Lower lobe of right lung (tissue), 2 donors: ENCODE measurements around the gene CSGALNACT2. TPM values are rescaled to one million over a fixed set of nuclear protein-coding genes. Genes with fewer than 3 reads are reported as not detected.

Experiments used
- ATAC-seq, 2 donors: fragments of 200-7000 bp; cut with Tn5 transposase; one replicate each; pipeline ENCODE4 v1.9.1; 2020 to 2022; ENCODE audit warnings: mild to moderate bottlenecking in 2 of 2, moderate library complexity in 2 of 2
- DNase-seq: peaks from one replicate; pipeline ENCODE4 v3.0.0-alpha.2; 2020
- H3K27ac ChIP-seq: fragments of 200-600 bp; one replicate; pipeline ENCODE4 v1.8.0; 2022
- H3K27me3 ChIP-seq: fragments of 200-600 bp; one replicate; pipeline ENCODE4 v1.8.0; 2022; ENCODE audit warnings: low read depth
- H3K36me3 ChIP-seq: fragments of 200-600 bp; one replicate; pipeline ENCODE4 v1.8.0; 2022; ENCODE audit warnings: mild to moderate bottlenecking
- H3K4me1 ChIP-seq: fragments of 200-600 bp; one replicate; pipeline ENCODE4 v1.8.0; 2022
- H3K4me3 ChIP-seq: fragments of 200-600 bp; one replicate; pipeline ENCODE4 v1.8.0; 2022; ENCODE audit warnings: mild to moderate bottlenecking
- H3K9me3 ChIP-seq: fragments of 200-600 bp; one replicate; pipeline ENCODE4 v1.8.0; 2022
- intact Hi-C: fragments of 100-400 bp; cut with DNase I; formaldehyde crosslinking; loops from one replicate; pipeline ENCODE4 v1.11.0; 2022
- total RNA-seq: library from RNA; stranded (reverse); fragmentation: NEBNext Ultra II Directional; extraction: Animal tissue kit (Norgen Biotek cat#: 25700); gene quantifications from one replicate; pipeline ENCODE4 v1.2.1, GENCODE V29; 2021
- TF ChIP-seq, protein P1 (sequence below): fragments of 200-600 bp; IDR thresholded peaks from one replicate; pipeline ENCODE4 v1.8.0; 2022; ENCODE audit warnings: antibody characterized with exemption, mild to moderate bottlenecking
- donor health status: DM: no; HTN: yes; CAD: no; lungs with severe emphysema.

The CSGALNACT2 gene
- total RNA-seq, 1 donor from 2014 or later = 36.4 TPM

DNA sequence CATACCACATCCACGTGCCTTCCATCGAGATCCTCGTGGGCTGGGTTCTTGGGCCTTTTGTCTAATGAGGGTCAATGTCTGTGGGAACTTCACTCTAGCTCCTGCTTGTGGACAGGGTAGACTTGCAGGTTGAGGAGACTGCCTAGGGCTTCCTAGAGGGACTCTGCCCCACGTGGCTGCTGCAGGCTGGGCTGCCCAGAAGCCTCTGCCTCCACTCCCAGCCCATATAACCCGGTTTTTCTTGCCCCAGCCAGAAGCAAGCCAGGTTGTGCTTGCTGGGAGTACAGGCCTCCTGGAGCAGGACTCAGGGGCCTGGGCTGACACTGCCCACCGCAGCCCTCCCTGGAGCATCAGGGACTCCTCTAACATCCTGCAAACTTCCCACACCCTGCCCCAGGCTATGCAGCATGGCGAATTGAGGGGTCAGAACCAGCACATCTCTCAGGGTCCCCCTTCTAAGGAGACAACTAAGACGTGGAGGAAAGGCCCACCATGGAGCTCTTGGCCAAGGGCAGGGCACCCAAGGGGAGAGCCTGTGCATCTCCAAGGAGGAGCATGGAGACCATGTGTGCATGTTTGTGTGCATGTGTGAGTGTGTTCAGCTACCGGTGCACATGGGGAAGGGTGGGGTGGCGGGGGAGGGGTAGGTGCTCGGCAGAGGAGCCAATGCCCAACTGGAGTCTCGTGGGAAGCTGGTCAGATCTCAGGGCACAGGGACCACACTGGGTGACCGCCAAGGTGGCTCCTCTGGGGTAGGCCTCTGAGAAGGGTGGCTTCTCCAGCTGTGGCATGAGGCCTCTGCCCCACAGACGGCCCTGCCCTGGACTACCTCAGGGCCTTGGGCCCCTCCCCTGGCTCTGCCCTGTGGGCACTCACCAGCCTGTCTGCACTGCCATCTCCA, 66.0 kb downstream of the CSGALNACT2 start:
- Histone ChIP-seq H3K36me3 (no peaks in the 10 kb centered on the region), H3K4me1 (peaks cover 11% of the 10 kb centered on the region), H3K27ac (no peak overlapping the region), H3K9me3 (no peaks in the 10 kb centered on the region), H3K4me3 (no peak overlapping the region), H3K27me3 (no peaks in the 10 kb centered on the region)
- TF ChIP-seq, protein P1, sequence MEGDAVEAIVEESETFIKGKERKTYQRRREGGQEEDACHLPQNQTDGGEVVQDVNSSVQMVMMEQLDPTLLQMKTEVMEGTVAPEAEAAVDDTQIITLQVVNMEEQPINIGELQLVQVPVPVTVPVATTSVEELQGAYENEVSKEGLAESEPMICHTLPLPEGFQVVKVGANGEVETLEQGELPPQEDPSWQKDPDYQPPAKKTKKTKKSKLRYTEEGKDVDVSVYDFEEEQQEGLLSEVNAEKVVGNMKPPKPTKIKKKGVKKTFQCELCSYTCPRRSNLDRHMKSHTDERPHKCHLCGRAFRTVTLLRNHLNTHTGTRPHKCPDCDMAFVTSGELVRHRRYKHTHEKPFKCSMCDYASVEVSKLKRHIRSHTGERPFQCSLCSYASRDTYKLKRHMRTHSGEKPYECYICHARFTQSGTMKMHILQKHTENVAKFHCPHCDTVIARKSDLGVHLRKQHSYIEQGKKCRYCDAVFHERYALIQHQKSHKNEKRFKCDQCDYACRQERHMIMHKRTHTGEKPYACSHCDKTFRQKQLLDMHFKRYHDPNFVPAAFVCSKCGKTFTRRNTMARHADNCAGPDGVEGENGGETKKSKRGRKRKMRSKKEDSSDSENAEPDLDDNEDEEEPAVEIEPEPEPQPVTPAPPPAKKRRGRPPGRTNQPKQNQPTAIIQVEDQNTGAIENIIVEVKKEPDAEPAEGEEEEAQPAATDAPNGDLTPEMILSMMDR = no peak
- ATAC-seq (no peak), DNase-seq (no peak)
- intact Hi-C loops = no loop called here

- H3K9me3 ChIP-seq = no peaks in the 10 kb centered on the region
- peak; percentile 52 to 59 for ATAC-seq
- TF ChIP-seq, protein P1 = peak; percentile 69
- peak; percentile 70 for DNase-seq
- H3K27ac ChIP-seq = no peak overlapping the region
- no peak overlapping the region for H3K4me3 ChIP-seq
- H3K36me3 ChIP-seq = no peaks in the 10 kb centered on the region
- intact Hi-C loops = no loop called here
- no peaks in the 10 kb centered on the region for H3K27me3 ChIP-seq
- H3K4me1 ChIP-seq = peaks cover 11% of the 10 kb centered on the region
Observed at GRCh38 chr10:43204943-43205671, 66.9 kb downstream of the CSGALNACT2 start.

- H3K4me3 ChIP-seq = no peak overlapping the region
- TF ChIP-seq, protein P1 = no peak
- ATAC-seq = no peak
- intact Hi-C loops = no loop called here
- H3K9me3 ChIP-seq = no peaks in the 10 kb centered on the region
- no peaks in the 10 kb centered on the region for H3K27me3 ChIP-seq
- DNase-seq = peak; percentile 37
- H3K4me1 ChIP-seq = peaks cover 11% of the 10 kb centered on the region
- no peaks in the 10 kb centered on the region for H3K36me3 ChIP-seq
- no peak overlapping the region for H3K27ac ChIP-seq
Observed at GRCh38 chr10:43205681-43206390, 67.6 kb downstream of the CSGALNACT2 start.

DNA sequence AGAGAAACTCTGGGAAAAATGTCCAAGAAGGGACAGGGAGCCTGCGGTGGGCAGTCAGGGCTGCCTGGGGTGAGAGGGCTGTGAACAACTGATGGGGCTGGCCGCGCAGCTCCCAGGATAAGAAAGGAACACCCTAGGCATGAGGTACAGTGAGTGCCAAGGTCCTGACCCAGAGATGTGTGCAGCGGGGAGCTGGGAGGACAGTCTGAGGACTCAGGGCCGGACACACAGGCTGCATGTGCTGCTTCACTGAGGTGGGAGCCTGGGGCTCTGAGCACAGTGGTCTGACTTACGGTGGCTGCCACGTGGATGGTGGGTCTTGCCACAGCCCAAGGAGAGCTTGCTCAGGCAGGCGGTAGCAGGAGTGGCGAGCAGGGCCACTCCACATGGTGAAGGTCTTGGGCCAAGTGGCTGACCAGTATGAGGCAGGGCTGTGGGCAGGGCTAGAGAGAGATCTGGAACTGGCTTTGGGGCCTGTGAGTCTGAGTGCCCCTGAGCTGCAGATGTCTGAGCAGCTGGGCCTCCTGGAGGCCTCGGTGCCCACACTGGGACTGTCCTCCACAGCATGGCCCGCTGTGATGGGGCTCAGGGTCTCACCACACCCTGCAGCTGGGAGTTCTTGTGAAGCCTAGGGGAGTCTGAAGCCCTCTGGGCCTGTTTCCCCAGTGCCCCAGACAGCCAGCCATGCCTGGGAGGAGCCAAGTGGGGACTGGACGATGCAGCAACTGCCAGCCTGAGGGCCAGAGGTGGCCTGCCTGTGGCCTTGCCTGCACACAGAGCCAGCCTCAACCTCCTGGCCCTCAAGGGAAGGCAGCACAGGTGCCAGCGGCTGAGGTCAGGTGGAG, 68.4 kb downstream of the CSGALNACT2 start:
- Histone ChIP-seq H3K36me3 (no peaks in the 10 kb centered on the region), H3K27me3 (no peaks in the 10 kb centered on the region), H3K27ac (no peak overlapping the region), H3K4me1 (peaks cover 8% of the 10 kb centered on the region), H3K4me3 (no peak overlapping the region), H3K9me3 (no peaks in the 10 kb centered on the region)
- no peak for ATAC-seq
- peak; percentile 34 for DNase-seq
- TF ChIP-seq, protein P1 = no peak
- intact Hi-C loops = no loop called here
